Ureter (tissue), 1 donor: ENCODE data around the gene CDAN1. TPM values are rescaled to one million over a fixed set of nuclear protein-coding genes. Genes with fewer than 3 reads are reported as not detected.
A peak's percentile ranks its signal among the peaks of the same experiment; 100 is the strongest.

Source experiments
- DNase-seq: peaks from one replicate; pipeline ENCODE4 v3.0.0-alpha.2; 2020; ENCODE audit warnings: low spot score
- total RNA-seq: library from RNA; stranded (reverse); gene quantifications from one replicate; pipeline ENCODE4 v1.2.4, GENCODE V29; 2023
- donor health status: DM: yes; HTN: yes; CAD: no.

Gene CDAN1
- total RNA-seq, 1 donor from 2014 or later, result 13.3 TPM

GRCh38 chr15:42733027-42733426, 3.9 kb downstream of the CDAN1 start:
- no peak for DNase-seq

DNA sequence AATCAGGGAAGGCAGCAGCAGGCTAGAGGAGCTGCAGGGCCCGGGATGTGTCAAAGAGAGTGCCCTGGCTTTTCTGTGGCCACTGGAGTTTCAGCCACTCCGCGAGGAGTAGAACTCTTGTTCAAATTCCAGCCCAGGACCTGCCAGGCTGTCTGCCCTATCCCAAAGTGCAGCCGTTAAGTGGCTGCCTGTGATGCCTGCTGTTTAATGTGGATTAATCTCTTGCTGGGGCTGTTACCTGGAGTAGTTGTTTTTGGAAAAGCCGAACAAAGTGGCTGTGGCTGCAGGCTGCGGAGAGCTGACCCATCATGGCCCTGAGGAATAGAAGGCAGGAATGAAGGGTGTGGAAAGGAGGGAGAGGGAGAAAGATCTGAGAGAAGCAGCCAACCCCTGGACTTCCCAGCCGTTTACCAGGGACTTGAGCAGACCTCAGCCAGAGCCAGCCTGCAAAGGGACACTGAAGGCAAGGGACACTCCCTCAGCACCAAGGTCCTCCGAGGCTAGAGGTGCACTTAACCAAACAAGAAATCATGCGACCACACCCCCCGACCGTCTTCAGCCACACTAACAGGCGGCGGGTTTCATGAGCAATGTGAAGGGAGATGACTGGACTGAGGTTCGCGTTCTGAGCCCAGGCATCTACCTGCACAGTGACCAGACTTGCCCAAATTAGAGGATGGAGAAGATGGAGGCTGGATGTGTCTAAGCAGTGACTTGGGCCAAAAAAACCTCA, 4.7 kb downstream of the CDAN1 start:
- no peak for DNase-seq

- DNase-seq, result no peak
These were observed 5.5 kb downstream of the CDAN1 start for GRCh38 chr15:42731461-42731860.

GRCh38 chr15:42730536-42730935, 6.4 kb downstream of the CDAN1 start:
- DNase-seq, result no peak

DNA sequence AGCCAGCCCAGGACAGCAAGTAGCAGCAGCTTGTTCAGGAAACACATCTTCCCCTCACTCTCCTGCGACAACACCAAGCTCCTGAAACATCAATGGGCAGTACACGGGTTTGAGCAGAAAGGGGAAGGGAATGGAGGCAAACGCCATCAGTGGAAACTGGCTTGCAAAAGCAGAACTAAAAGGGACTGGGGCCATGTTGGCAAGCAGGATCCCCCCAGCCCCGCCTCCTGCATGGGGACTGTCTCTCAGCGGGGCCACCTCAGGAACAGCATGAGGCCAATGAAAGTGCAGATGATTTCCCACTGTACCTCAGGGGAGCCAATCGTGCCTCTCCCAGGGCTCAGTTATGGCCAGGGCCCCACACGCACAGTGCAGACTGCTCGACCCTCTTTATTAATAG, 6.8 kb downstream of the CDAN1 start:
- no peak for DNase-seq

DNA sequence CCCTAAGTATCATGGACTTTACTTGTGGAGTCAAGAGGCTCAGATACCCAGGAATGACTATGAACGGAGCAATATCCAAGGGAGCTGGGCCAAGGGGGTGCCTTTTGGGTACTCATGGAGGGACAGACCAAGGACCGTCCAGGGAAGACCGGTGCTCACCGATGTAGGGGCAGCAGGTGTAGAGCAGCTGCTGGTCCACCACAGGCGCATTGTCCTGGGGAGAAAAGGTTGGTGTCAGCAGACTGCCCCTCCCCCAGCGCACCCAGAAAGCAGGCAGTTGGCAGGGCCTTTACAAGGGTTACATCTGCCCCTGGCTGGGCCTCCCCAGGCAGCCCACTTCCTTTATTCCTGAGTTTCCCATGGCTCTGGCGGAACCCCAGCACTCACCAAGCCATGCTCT, 7.5 kb downstream of the CDAN1 start:
- DNase-seq, result no peak

GRCh38 chr15:42728972-42729371, 8.0 kb downstream of the CDAN1 start:
- DNase-seq, result no peak

DNA sequence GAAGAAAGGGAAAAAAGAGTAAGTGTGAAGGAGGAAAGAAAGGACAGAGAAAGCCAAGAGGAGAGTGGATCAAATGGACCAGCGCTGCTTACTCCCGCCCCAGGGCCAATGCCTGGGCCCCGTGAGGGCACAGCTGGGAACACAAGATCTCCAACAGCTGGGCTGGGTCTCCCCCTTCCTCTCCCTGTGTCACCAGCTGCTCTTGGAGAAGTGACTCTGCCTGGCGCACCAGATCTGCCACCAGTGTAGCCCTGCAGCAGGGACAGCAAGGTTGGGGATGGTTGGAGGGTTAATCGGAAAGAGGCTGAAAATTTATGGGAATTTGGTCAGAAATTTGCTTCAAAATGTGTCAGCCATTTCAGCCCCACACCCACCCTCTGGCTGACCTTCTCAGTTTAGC, 8.4 kb downstream of the CDAN1 start:
- DNase-seq, result no peak

GRCh38 chr15:42727750-42728381, 9.1 kb downstream of the CDAN1 start:
- DNase-seq, result no peak

DNA sequence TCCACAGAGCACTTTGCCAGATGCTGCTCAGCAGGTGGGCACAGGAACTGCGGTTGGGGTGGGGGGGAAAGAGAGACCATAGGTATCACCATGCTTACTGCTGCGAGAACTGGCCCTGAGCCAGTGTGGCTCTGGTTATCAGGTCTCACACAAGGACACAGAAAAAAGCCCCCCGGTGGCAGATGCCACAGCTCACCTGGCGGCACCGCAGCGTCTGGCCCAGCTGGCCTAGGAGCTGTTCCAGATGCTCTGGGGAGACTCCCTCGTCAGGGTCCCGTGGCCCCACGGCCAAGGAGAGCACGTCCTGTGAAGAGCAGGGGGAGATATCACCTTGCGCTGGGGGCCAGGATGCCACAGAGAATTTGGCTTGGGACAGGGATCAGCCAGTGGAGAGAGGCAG, 10.8 kb downstream of the CDAN1 start:
- no peak for DNase-seq

- no peak for DNase-seq
These were observed 11.5 kb downstream of the CDAN1 start for GRCh38 chr15:42725331-42725903.

GRCh38 chr15:42724276-42724675, 12.7 kb downstream of the CDAN1 start:
- no peak for DNase-seq

DNA sequence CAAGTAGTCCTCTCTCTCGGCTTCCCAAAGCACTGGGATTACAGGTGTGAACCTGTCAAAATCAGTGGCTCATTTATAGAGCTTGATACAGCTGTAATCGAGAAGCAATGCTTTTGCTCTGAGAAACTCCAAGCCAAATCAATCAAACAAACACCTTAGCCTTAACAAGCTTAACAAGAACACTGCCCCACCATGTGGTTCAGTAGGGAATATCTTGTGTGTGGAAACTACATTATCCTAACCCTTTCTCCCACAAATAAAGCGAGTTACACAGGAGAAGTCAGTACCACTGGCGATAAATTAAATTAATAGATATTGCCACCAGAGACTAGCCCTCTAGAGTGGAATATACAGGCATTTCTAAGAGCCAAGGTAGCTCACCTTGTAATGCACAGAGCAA, 13.9 kb downstream of the CDAN1 start:
- DNase-seq, result no peak

DNA sequence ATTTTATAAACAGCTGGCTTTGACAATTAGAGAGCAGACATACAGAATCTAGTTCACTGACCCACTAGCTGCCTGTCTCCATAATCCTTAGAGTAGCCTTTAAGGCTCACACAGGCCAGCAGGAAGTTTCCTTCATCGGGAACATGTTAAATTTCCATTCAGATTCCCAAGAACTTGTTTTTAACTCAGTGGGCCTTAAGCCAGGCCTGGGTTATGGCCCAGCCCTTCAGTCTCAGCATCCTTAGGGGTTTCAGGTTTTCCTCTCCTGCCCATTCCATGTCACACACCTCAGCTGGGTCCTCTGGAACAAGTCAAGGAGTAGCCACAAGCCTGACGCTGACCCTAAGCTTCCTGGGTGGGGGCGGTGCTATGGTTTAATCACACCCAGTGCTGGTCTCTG, 15.0 kb downstream of the CDAN1 start:
- DNase-seq, result no peak

- DNase-seq, result no peak
These were observed 15.9 kb downstream of the CDAN1 start for GRCh38 chr15:42721016-42721415.

DNA sequence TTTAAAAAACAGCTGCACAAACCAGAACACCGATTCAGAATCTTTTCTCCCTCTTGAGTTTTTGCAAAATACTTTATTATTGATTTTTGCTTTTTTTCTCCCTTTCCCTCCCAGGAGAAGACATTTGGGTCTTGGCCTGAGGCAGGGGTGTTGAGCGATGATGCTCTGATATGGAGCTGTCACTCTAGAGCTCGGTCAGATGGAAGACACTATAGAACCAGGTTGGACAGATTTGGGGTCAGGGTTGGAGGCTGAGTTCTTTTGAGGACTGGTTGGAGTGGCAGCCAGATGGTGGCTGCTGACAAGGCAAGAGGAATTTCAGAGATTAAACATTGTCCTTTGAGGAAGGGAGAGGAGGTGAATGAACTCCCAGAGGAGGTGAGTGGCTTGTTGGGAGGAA, 16.9 kb downstream of the CDAN1 start:
- DNase-seq, result no peak

- DNase-seq, result no peak
These were observed 17.9 kb downstream of the CDAN1 start for GRCh38 chr15:42719043-42719442.

DNA sequence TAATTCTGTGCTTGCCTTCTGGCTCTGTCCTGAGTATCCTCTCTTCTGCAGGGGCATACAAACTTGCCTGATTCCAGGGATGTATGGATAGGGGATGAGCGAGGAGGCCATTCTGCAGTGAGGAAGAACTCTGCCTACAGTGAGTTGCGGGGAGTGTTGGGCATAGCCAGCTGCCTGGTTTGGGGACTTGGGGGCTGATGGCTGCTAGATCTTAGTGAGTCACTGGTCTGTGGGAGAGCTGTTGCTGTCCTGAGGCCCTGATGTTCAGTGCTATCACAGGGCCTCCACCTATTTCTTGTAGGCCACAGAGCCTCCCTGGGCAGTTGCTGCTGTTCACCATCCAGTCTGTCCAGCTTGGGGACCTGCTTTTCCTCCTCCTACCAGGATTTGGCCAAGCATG, 20.3 kb downstream of the CDAN1 start:
- DNase-seq, result no peak

DNA sequence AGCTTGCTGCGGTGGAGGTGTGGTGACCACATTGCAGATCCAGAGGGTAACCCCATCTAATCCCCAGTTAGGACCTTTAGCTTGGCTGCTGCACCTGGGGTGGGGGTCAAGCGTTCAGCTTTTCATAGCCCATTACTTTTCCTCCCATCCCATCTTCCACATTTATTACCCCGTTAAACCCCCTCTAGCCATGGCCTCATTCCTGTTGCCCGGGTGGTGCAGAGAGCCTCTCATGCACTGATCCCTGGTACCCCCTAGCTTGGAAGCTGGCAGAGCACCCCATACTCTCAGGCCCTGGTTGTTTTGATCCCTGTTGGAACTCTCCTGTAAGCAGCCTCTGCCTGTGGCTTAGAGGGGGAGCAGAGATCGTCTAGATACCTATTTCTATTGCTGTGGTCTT, 20.8 kb downstream of the CDAN1 start:
- no peak for DNase-seq

- no peak for DNase-seq
These were observed 24.3 kb downstream of the CDAN1 start for GRCh38 chr15:42712584-42712983.

GRCh38 chr15:42711746-42712145, 25.2 kb downstream of the CDAN1 start:
- no peak for DNase-seq

DNA sequence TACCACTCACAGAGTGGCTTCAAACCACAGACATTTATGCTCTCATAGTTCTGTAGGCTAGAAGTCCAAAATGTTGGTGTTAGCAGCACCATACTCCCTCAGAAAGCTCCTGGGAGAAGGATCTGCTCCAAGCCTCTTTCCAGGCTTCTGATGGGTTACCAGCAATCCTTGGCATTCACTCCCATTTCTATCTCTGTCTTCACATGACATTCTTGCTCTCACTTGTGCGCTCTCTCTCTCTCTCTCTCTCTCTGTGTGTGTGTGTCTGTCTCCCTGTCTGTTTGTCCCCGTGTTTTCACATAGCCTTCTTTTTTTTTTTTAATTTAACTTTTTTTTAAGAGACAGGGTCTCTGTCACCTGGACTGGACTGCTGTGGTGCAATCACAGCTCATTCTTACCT, 26.3 kb downstream of the CDAN1 start:
- no peak for DNase-seq

DNA sequence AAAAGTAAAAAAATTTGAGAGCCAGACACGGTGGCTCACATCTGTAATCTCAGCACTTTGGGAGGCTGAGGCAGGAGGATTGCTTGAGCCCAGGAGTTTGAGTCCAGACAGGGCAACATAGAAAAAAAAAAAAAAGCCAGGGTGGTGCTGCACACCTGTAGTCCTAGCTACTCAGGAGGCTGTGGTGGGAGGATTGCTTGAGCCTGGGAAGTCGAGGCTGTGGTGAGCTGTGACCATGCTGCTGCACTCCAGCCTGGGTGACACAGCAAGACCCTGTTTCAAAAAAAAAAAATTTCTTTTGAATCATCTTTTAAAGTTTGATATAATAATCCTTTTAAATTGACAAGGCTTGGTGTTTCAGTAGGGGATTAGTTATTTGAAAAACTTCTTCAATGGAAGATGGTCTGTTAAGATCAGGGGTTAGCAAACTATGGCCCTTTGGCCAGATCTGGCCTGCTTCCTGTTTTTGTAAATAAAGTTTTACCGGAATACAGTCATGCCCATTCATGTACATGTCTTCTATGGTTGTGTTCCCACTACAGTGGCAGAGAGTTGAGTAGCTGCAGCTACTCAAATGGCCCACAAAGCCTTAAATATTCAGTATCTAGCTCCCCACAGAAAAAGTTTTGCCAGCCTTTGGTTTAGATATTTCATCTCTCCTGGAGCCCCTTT, 28.9 kb downstream of the CDAN1 start:
- DNase-seq, result peak; percentile 13
